Endodermal cell (in vitro differentiated cells): Measurements from ENCODE around the gene PXDC1. TPM values are rescaled to one million over a fixed set of nuclear protein-coding genes. Genes with fewer than 3 reads are reported as not detected.
A peak's percentile ranks its signal among the peaks of the same experiment; 100 is the strongest.
"Not testable (repeated sequence)": the region's sequence is repeated elsewhere in the genome, so short reads cannot be mapped to it uniquely, and the experiment has no call there.

ENCODE experiments used
- DNase-seq: peaks from one replicate; pipeline ENCODE4 v3.0.0-alpha.2; 2017
- H3K27ac ChIP-seq: 2 replicates; pipeline ENCODE4 v1.5.1; 2013; ENCODE audit warnings: mild to moderate bottlenecking, low read depth, low read length, moderate library complexity
- H3K27me3 ChIP-seq: 2 replicates; pipeline ENCODE4 v1.6.1; 2013; ENCODE audit warnings: mild to moderate bottlenecking, low read length, moderate library complexity; ENCODE audit not compliant: insufficient read depth, control insufficient read depth, poor library complexity, severe bottlenecking
- H3K36me3 ChIP-seq: 2 replicates; pipeline ENCODE4 v1.7.0; 2013; ENCODE audit warnings: mild to moderate bottlenecking, low read length, moderate library complexity; ENCODE audit not compliant: control insufficient read depth, insufficient read depth
- H3K4me1 ChIP-seq: one replicate; pipeline ENCODE4 v1.7.0; 2013; ENCODE audit warnings: low read length; ENCODE audit not compliant: control insufficient read depth, insufficient read depth
- H3K4me3 ChIP-seq: 2 replicates; pipeline ENCODE4 v1.5.1; 2013; ENCODE audit warnings: mild to moderate bottlenecking, low read length, moderate library complexity
- H3K9ac ChIP-seq: 2 replicates; pipeline ENCODE4 v1.6.1; 2013; ENCODE audit warnings: mild to moderate bottlenecking, low read length, moderate library complexity; ENCODE audit not compliant: poor library complexity, severe bottlenecking; ENCODE audit errors: extremely low read depth
- H3K9me3 ChIP-seq: 2 replicates; pipeline ENCODE4 v1.6.1; 2013; ENCODE audit warnings: mild to moderate bottlenecking, low read length, moderate library complexity; ENCODE audit not compliant: control insufficient read depth
- H3K27ac Mint-ChIP-seq: 2 replicates; pipeline ENCODE4 v1.8.0; 2020; ENCODE audit warnings: mixed read lengths
- H3K27me3 Mint-ChIP-seq: 2 replicates; pipeline ENCODE4 v1.8.0; 2021; ENCODE audit warnings: mild to moderate bottlenecking, mixed read lengths; ENCODE audit not compliant: insufficient read depth
- H3K36me3 Mint-ChIP-seq: 2 replicates; pipeline ENCODE4 v1.8.0; 2020; ENCODE audit warnings: low read depth, mixed read lengths
- H3K4me1 Mint-ChIP-seq: 2 replicates; pipeline ENCODE4 v1.8.0; 2020; ENCODE audit warnings: mixed read lengths
- H3K4me3 Mint-ChIP-seq: 2 replicates; pipeline ENCODE4 v1.8.0; 2020; ENCODE audit warnings: mild to moderate bottlenecking, moderate library complexity, mixed read lengths
- H3K9me3 Mint-ChIP-seq: 2 replicates; pipeline ENCODE4 v1.8.0; 2020; ENCODE audit warnings: mild to moderate bottlenecking, mixed read lengths
- CTCF ChIP-seq: fragments of 200-600 bp; sonication (generic); conservative IDR thresholded peaks from 2 replicates; pipeline ENCODE4 v1.5.0; 2021; ENCODE audit warnings: antibody characterized with exemption, mild to moderate bottlenecking
- WGBS, 2 experiments: methylation state at CpG; one replicate each; pipeline versions ENCODE4 v1.1.5 to v1.1.7; 2013; ENCODE audit warnings: missing lambda C conversion rate in 2 of 2, mixed read lengths in 1 of 2; ENCODE audit not compliant: insufficient coverage in 1 of 2, insufficient read length in 1 of 2; 5-methylcytosine and 5-hydroxymethylcytosine counted together
- total RNA-seq, 2 donors: library from RNA; stranded (reverse); fragmentation: NEBNext Ultra II Directional in 1 of 2; extraction: Animal tissue kit (Norgen Biotek cat#: 25700) in 1 of 2; gene quantifications; 2 replicates in 1 of 2; 3 replicates in 1 of 2; pipeline ENCODE4 v1.2.1, GENCODE V29; 2021

PXDC1 gene
- total RNA-seq, 2 donors from 2014 or later, result 3.3 to 4.6 TPM

GRCh38 chr6:3721810-3722621 lies 29.5 kb downstream of the PXDC1 start:
- Histone ChIP-seq H3K27me3 (no peaks in the 10 kb centered on the region), H3K9ac (no peak overlapping the region), H3K36me3 (no peaks in the 10 kb centered on the region), H3K9me3 (peaks cover 7% of the 10 kb centered on the region), H3K4me3 (no peak overlapping the region), H3K27ac (peak overlapping the region; percentile 44), H3K4me1 (peaks cover 3% of the 10 kb centered on the region)
- no peak for DNase-seq
- Mint-ChIP-seq H3K27me3 (no peaks in the 10 kb centered on the region), H3K4me1 (peaks cover 32% of the 10 kb centered on the region), H3K27ac (no peak overlapping the region), H3K4me3 (no peak overlapping the region), H3K36me3 (peaks cover 7% of the 10 kb centered on the region), H3K9me3 (peaks cover 9% of the 10 kb centered on the region)
- WGBS, 2 experiments, result 61 to 72% methylated on average over 6 to 10 of the region's 11 CpGs
- no peak for TF ChIP-seq CTCF

GRCh38 chr6:3720770-3721169 lies 30.7 kb downstream of the PXDC1 start:
- H3K4me3 Mint-ChIP-seq, H3K27ac ChIP-seq, H3K27me3 Mint-ChIP-seq, H3K36me3 ChIP-seq, H3K9me3 ChIP-seq, H3K27ac Mint-ChIP-seq, DNase-seq, H3K9ac ChIP-seq, H3K4me3 ChIP-seq, H3K4me1 ChIP-seq, H3K27me3 ChIP-seq, H3K36me3 Mint-ChIP-seq, H3K9me3 Mint-ChIP-seq: not testable (repeated sequence)
- 80 to 90% methylated on average over 2 to 16 of the region's 24 CpGs for WGBS, 2 experiments
- peaks cover 32% of the 10 kb centered on the region for H3K4me1 Mint-ChIP-seq

- H3K9me3 Mint-ChIP-seq, result peaks cover 13% of the 10 kb centered on the region
- peaks cover 32% of the 10 kb centered on the region for H3K4me1 Mint-ChIP-seq
- Histone ChIP-seq H3K9ac (no peak overlapping the region), H3K27me3 (no peaks in the 10 kb centered on the region), H3K36me3 (no peaks in the 10 kb centered on the region), H3K9me3 (peaks cover 7% of the 10 kb centered on the region), H3K4me1 (peaks cover 3% of the 10 kb centered on the region), H3K27ac (no peak overlapping the region), H3K4me3 (no peak overlapping the region)
- H3K27ac Mint-ChIP-seq, result no peak overlapping the region
- peaks cover 7% of the 10 kb centered on the region for H3K36me3 Mint-ChIP-seq
- no peak overlapping the region for H3K4me3 Mint-ChIP-seq
- 89 to 91% methylated on average over 18 to 22 of the region's 22 CpGs for WGBS, 2 experiments
- no peak for TF ChIP-seq CTCF
- H3K27me3 Mint-ChIP-seq, result no peaks in the 10 kb centered on the region
- peak; percentile 62 for DNase-seq
Observed at GRCh38 chr6:3719462-3720308, 31.8 kb downstream of the PXDC1 start.
